ENCODE measurements around the gene FAM120C.

DNA sequence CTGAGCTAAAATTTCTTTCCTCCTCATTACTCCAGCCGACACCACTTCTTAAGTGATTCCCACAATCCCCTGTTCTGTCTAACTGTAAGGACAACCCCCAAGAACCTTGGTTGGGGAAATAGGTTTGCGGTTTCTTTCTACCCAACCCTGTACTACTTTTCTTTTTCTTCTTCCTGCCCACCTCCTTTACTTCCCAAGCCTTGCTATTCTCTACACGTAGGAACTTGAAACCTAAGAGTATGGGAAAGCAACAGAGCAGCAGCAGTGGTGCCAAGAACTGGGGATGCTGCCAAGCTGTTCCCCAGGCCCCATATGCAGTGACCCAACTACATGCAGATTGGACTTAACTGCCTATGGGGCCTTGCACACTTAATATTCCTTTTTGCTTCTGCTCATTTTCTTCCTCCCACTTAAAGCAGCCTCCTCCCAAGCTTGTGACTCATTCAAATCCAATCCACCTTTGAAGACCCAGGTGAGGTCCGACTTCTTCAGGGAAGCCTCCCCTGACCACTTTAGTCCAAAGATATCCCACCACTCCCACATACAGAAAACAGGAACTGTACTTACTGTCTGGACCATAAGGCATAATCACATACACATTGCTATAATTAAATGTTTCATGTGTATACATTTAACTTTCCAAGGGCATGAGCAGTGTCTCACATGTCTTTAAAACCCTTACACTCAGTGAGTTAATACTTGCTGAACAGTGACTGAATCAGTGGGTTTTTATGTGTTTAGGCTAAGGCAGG, 1.7 kb downstream of the FAM120C start:
- TF ChIP-seq, protein P1, sequence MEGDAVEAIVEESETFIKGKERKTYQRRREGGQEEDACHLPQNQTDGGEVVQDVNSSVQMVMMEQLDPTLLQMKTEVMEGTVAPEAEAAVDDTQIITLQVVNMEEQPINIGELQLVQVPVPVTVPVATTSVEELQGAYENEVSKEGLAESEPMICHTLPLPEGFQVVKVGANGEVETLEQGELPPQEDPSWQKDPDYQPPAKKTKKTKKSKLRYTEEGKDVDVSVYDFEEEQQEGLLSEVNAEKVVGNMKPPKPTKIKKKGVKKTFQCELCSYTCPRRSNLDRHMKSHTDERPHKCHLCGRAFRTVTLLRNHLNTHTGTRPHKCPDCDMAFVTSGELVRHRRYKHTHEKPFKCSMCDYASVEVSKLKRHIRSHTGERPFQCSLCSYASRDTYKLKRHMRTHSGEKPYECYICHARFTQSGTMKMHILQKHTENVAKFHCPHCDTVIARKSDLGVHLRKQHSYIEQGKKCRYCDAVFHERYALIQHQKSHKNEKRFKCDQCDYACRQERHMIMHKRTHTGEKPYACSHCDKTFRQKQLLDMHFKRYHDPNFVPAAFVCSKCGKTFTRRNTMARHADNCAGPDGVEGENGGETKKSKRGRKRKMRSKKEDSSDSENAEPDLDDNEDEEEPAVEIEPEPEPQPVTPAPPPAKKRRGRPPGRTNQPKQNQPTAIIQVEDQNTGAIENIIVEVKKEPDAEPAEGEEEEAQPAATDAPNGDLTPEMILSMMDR (conservative IDR thresholded peaks at IDR 0.05; ENCODE audit: low read depth, low read length): no peak
- no peak for TF ChIP-seq EZH2 (IDR thresholded peaks at IDR 0.05; ENCODE audit: borderline replicate concordance, low read depth, low read length, poor library complexity, severe bottlenecking)

Measured in A673 (cell line).